ENCODE results near the gene NMD3. TPM values are rescaled to one million over a fixed set of nuclear protein-coding genes. Genes with fewer than 3 reads are reported as not detected.

NMD3 gene
- total and polyA plus RNA-seq, 9 of the 15 experiments (the other 6 are each of a cell fraction or from before 2014, with no cell fraction given), result 63.5 to 178 (median 111) TPM

GRCh38 chr3:161274691-161275298 is 53.7 kb downstream of the NMD3 start:
- H3K4me3 ChIP-seq, result no peak overlapping the region

More at GRCh38 chr3:161274691-161275298, 53.7 kb downstream of the NMD3 start:
- no TSS peak for BruUV-seq (replicated peaks)
- Histone ChIP-seq H2AFZ (ENCODE audit: low read depth, low read length) (no peak overlapping the region), H3K9me3 (replicated peaks; ENCODE audit: control insufficient read depth, insufficient read depth, low read depth, low read length) (no peaks in the 10 kb centered on the region), H3K9me1 (ENCODE audit: control insufficient read depth, insufficient read depth, low read length) (no peaks in the 10 kb centered on the region), H4K20me1 (replicated peaks; ENCODE audit: control insufficient read depth, insufficient read depth, low read length) (no peaks in the 10 kb centered on the region), H3K36me3 (ENCODE audit: control insufficient read depth, insufficient read depth, low read length) (no peaks in the 10 kb centered on the region), H3K4me1 (replicated peaks in 1 of 2; ENCODE audit: control insufficient read depth in 2 of 2, insufficient read depth in 2 of 2, low read length in 2 of 2) (no peaks in the 10 kb centered on the region), H3K27ac (ENCODE audit: extremely low read depth, low read depth, low read length) (no peak overlapping the region), H3K4me2 (ENCODE audit: insufficient read depth, low read length) (no peak overlapping the region), H3K9ac (ENCODE audit: insufficient read depth in 1 of 2, low read depth in 2 of 2, low read length in 2 of 2) (no peak overlapping the region), H3K27me3 (ENCODE audit: control insufficient read depth in 2 of 2, insufficient read depth in 2 of 2, low read length in 2 of 2) (no peaks in the 10 kb centered on the region), H3K79me2 (ENCODE audit: control insufficient read depth, insufficient read depth, low read length) (no peaks in the 10 kb centered on the region)
- peak; percentile 45 to 69 (median 60) for DNase-seq (ENCODE audit: extremely low read depth in 1 of 4, low spot score in 3 of 4)
- TF ChIP-seq RAD21 (CRISPR knock-in tag; conservative IDR thresholded peaks at IDR 0.05 in 1 of 2, IDR thresholded peaks at IDR 0.05 in 1 of 2) (peak; percentile 16 to 66; a peak in 3 of 4 replicates), CTCF (IDR thresholded peaks at IDR 0.05 in 2 of 3, conservative IDR thresholded peaks at IDR 0.05 in 1 of 3; ENCODE audit: insufficient read depth in 2 of 3, low read depth in 1 of 3, low read length in 3 of 3) (peak; percentile 57 to 75 (median 73); a peak in 5 of 6 replicates), ZFPM2 (CRISPR knock-in tag; IDR thresholded peaks at IDR 0.05) (no peak), MEIS2 (IDR thresholded peaks at IDR 0.05; ENCODE audit: partially characterized antibody) (no peak), XRCC5 (IDR thresholded peaks at IDR 0.05; ENCODE audit: low read depth, low read length) (no peak), HMBOX1 (IDR thresholded peaks at IDR 0.05) (no peak), REST (IDR thresholded peaks at IDR 0.05; ENCODE audit: borderline replicate concordance) (peak; percentile 24; the same call in 1 of the 2 replicates), REST (CRISPR knock-in tag; IDR thresholded peaks at IDR 0.05; ENCODE audit: low read depth) (no peak), ZNF175 (CRISPR knock-in tag; IDR thresholded peaks at IDR 0.05; ENCODE audit: low read depth) (no peak), FOXJ2 (tag; IDR thresholded peaks at IDR 0.05) (0 out of 2 replicates have a peak, but pooled peaks have one; percentile 36)
- peak; percentile 19 for FAIRE-seq
- in situ Hi-C loops (cut with MboI) (no loop called here), intact Hi-C loops (cut with micrococcal nuclease) (loop anchor here (1.0 to 10.0 kb wide), 5 partner anchors 135 to 570 kb away; no protein-coding TSS in a partner anchor)
- CTCF ChIA-PET (ENCODE audit: low intra/inter-chr PET ratio), result interaction anchor here (0.7 to 2.7 kb wide), 3 partner anchors 134 to 178 kb away, joined by 3 to 12 read pairs (median 10); no protein-coding TSS in a partner anchor
- POLR2A ChIA-PET, result no interaction called here
- 11% methylated on average over 4 of the region's 4 CpGs for WGBS (ENCODE audit: insufficient coverage, low coverage, missing lambda C conversion rate)
- peak; percentile 94 for ATAC-seq
